ENCODE results near the gene PLAAT4. TPM values are rescaled to one million over a fixed set of nuclear protein-coding genes. Genes with fewer than 3 reads are reported as not detected.

The PLAAT4 gene
- total and polyA plus RNA-seq, 2 of the 8 experiments (the other 6 are each of a cell fraction or from before 2014, with no cell fraction given), result 2.8 to 4.1 TPM

GRCh38 chr11:63543711-63544110 lies 7.1 kb downstream of the PLAAT4 start:
- Histone ChIP-seq H2BK12ac (ENCODE audit: low read depth, low read length) (no peak overlapping the region), H3K56ac (replicated peaks; ENCODE audit: insufficient read length, low read depth, low read length) (no peak overlapping the region), H3K4me3 (ENCODE audit: extremely low read depth in 1 of 4, insufficient read depth in 2 of 4, low read depth in 3 of 4, low read length in 4 of 4) (no peak overlapping the region), H3K9ac (replicated peaks in 1 of 4; ENCODE audit: extremely low read depth in 1 of 4, low read depth in 3 of 4, low read length in 3 of 4) (no peak overlapping the region), H3K9me3 (ENCODE audit: insufficient read depth in 2 of 2, low read depth in 1 of 2, low read length in 1 of 2) (no peaks in the 10 kb centered on the region), H4K8ac (ENCODE audit: extremely low read depth, insufficient read depth, low read length) (no peak overlapping the region), H3K4me1 (replicated peaks in 1 of 4; ENCODE audit: control insufficient read depth in 3 of 4, insufficient read depth in 4 of 4, low read length in 3 of 4) (no peaks in the 10 kb centered on the region; a peak in 1 of 7 replicates), H3K27ac (ENCODE audit: low read depth, low read length) (no peak overlapping the region), H3K36me3 (ENCODE audit: control insufficient read depth in 2 of 4, insufficient read depth in 4 of 4, low read length in 3 of 4) (no peaks in the 10 kb centered on the region), H2BK20ac (ENCODE audit: low read length) (no peak overlapping the region), H2AK5ac (ENCODE audit: low read depth, low read length) (no peak overlapping the region), H4K91ac (replicated peaks; ENCODE audit: insufficient read length, low read length) (no peak overlapping the region), H4K20me1 (replicated peaks in 1 of 2; ENCODE audit: control insufficient read depth in 1 of 2, insufficient read depth in 2 of 2, low read length in 2 of 2) (no peaks in the 10 kb centered on the region), H3K18ac (ENCODE audit: extremely low read depth, low read length) (no peak overlapping the region), H3K14ac (ENCODE audit: insufficient read length) (no peak overlapping the region), H3K79me2 (ENCODE audit: control insufficient read depth in 1 of 2, insufficient read depth in 2 of 2, low read length in 2 of 2) (no peaks in the 10 kb centered on the region), H3K27me3 (replicated peaks in 1 of 4; ENCODE audit: control insufficient read depth in 3 of 4, extremely low read depth in 1 of 4, insufficient read depth in 3 of 4, low read length in 3 of 4) (0 out of 7 replicates have a peak, but pooled peaks cover 0 to 2% (median 0%) of the 10 kb centered on the region in 4 experiments), H2AFZ (ENCODE audit: low read length) (no peak overlapping the region), H4K5ac (ENCODE audit: insufficient read length, low read depth, low read length) (no peak overlapping the region), H3K79me1 (ENCODE audit: low read depth, low read length) (no peaks in the 10 kb centered on the region), H2BK5ac (ENCODE audit: low read depth, low read length) (no peak overlapping the region), H2BK120ac (replicated peaks; ENCODE audit: low read depth, low read length) (no peak overlapping the region), H3K4ac (replicated peaks; ENCODE audit: insufficient read length, low read depth, low read length) (no peak overlapping the region), H3K4me2 (ENCODE audit: insufficient read depth in 1 of 2, low read depth in 2 of 2, low read length in 2 of 2) (no peak overlapping the region), H3K23me2 (ENCODE audit: low read depth, low read length) (no peaks in the 10 kb centered on the region), H2BK15ac (ENCODE audit: low read length) (no peak overlapping the region), H3K23ac (ENCODE audit: insufficient read length) (no peak overlapping the region)
- DNase-seq (ENCODE audit: low read depth in 1 of 2, low spot score in 2 of 2) (no peak), FAIRE-seq (no peak)
- TF ChIP-seq ASH2L (IDR thresholded peaks at IDR 0.05; ENCODE audit: low read length) (no peak), SP4 (IDR thresholded peaks at IDR 0.05; ENCODE audit: low read length) (no peak), KDM4A (IDR thresholded peaks at IDR 0.05; ENCODE audit: low read depth, low read length, severe bottlenecking) (no peak), SRF (IDR thresholded peaks at IDR 0.05; ENCODE audit: low read depth, low read length) (no peak), BCL11A (IDR thresholded peaks at IDR 0.05; ENCODE audit: low read depth in 2 of 2, low read length in 2 of 2) (no peak), MAFK (IDR thresholded peaks at IDR 0.05; ENCODE audit: low read depth, low read length) (no peak), TBP (IDR thresholded peaks at IDR 0.05; ENCODE audit: low read depth, low read length) (no peak), POLR2A (IDR thresholded peaks at IDR 0.05; ENCODE audit: control extremely low read depth in 1 of 2, low read depth in 2 of 2, low read length in 2 of 2) (no peak), SAP30 (IDR thresholded peaks at IDR 0.05; ENCODE audit: insufficient read depth, insufficient replicate concordance, low read length) (no peak), POU5F1 (IDR thresholded peaks at IDR 0.05; ENCODE audit: low read depth, low read length) (no peak), CTCF (IDR thresholded peaks at IDR 0.05; ENCODE audit: control extremely low read depth in 1 of 3, insufficient read depth in 1 of 3, low read depth in 1 of 3, low read length in 3 of 3) (no peak), CHD1 (IDR thresholded peaks at IDR 0.05; ENCODE audit: low read depth, low read length) (no peak), KDM5A (IDR thresholded peaks at IDR 0.05; ENCODE audit: low read length) (no peak)
- WGBS, 2 experiments (ENCODE audit: extremely low coverage in 1 of 2, insufficient coverage in 1 of 2, insufficient read length in 1 of 2, insufficient replicate concordance in 2 of 2, low coverage in 1 of 2, low lambda C conversion rate in 2 of 2, missing lambda C conversion rate in 1 of 2), result 89% methylated on average over 2 of the region's 2 CpGs; no CpG with 5 or more reads in 1 of the 2 experiments
- ChIA-PET CTCF (ENCODE audit: partially characterized antibody) (interaction anchor here (0.6 to 1.3 kb wide), 2 partner anchors 8 to 64 kb away, joined by 3 read pairs; no protein-coding TSS in a partner anchor), POLR2A (ENCODE audit: partially characterized antibody) (interaction anchor here (0.8 to 1.6 kb wide), 2 partner anchors 10 to 15 kb away, joined by 3 to 7 read pairs; no protein-coding TSS in a partner anchor)

All from H1 (cell line).